H9 (cell line): ENCODE data around the gene RNASEL. TPM values are rescaled to one million over a fixed set of nuclear protein-coding genes. Genes with fewer than 3 reads are reported as not detected.

Experiments
- DNase-seq: peaks from one replicate; pipeline ENCODE4 v3.0.0-alpha.2; 2017
- H2AFZ ChIP-seq: one replicate; pipeline ENCODE4 v1.6.1; 2013; ENCODE audit warnings: mild to moderate bottlenecking, low read length, control low read depth, moderate library complexity
- H2AK5ac ChIP-seq: 2 replicates; pipeline ENCODE4 v1.6.1; 2013; ENCODE audit warnings: low read length, control low read depth, mixed read lengths; ENCODE audit not compliant: insufficient read length
- H2BK120ac ChIP-seq: one replicate; pipeline ENCODE4 v1.6.1; 2013; ENCODE audit warnings: low read depth, mild to moderate bottlenecking, low read length, control low read depth, inconsistent platforms; ENCODE audit not compliant: poor library complexity, severe bottlenecking
- H2BK12ac ChIP-seq: 2 replicates; pipeline ENCODE4 v1.6.1; 2013; ENCODE audit warnings: low read length, control low read depth, mixed read lengths, low read depth; ENCODE audit not compliant: insufficient read length
- H2BK15ac ChIP-seq: 2 replicates; pipeline ENCODE4 v1.6.1; 2013; ENCODE audit warnings: low read depth, low read length, control low read depth
- H2BK20ac ChIP-seq: one replicate; pipeline ENCODE4 v1.6.1; 2013; ENCODE audit warnings: low read depth, mild to moderate bottlenecking, low read length, control low read depth, inconsistent platforms; ENCODE audit not compliant: poor library complexity, severe bottlenecking
- H2BK5ac ChIP-seq: 2 replicates; pipeline ENCODE4 v1.6.1; 2013; ENCODE audit warnings: low read length, control low read depth, mixed read lengths; ENCODE audit not compliant: insufficient read length
- H3K14ac ChIP-seq: 2 replicates; pipeline ENCODE4 v1.6.1; 2013; ENCODE audit warnings: low read length, control low read depth; ENCODE audit not compliant: insufficient read depth
- H3K18ac ChIP-seq: 2 replicates; pipeline ENCODE4 v1.6.1; 2013; ENCODE audit warnings: low read depth, mild to moderate bottlenecking, mixed read lengths, low read length, control low read depth; ENCODE audit not compliant: insufficient read length
- H3K23ac ChIP-seq: 2 replicates; pipeline ENCODE4 v1.6.1; 2013; ENCODE audit warnings: low read length, control low read depth, mixed read lengths, low read depth; ENCODE audit not compliant: insufficient read length
- H3K23me2 ChIP-seq: 2 replicates; pipeline ENCODE4 v1.6.1; 2013; ENCODE audit warnings: low read depth, mild to moderate bottlenecking, mixed read lengths, low read length, control low read depth; ENCODE audit not compliant: insufficient read length, poor library complexity, severe bottlenecking
- H3K27ac ChIP-seq: 2 replicates; pipeline ENCODE4 v1.5.1; 2013; ENCODE audit warnings: low read length, control low read depth, mixed read lengths, low read depth; ENCODE audit not compliant: insufficient read length
- H3K27me3 ChIP-seq: 2 replicates; pipeline ENCODE4 v1.6.1; 2013; ENCODE audit warnings: low read length, control low read depth, inconsistent platforms; ENCODE audit not compliant: insufficient read depth
- H3K4ac ChIP-seq: 2 replicates; pipeline ENCODE4 v1.6.1; 2013; ENCODE audit warnings: low read depth, mild to moderate bottlenecking, control low read depth, inconsistent platforms, low read length, moderate library complexity
- H3K4me1 ChIP-seq: 2 replicates; pipeline ENCODE4 v1.6.1; 2013; ENCODE audit warnings: low read length, control low read depth, inconsistent platforms; ENCODE audit not compliant: insufficient read depth
- H3K4me2 ChIP-seq: 2 replicates; pipeline ENCODE4 v1.6.1; 2013; ENCODE audit warnings: low read length, control low read depth, mixed read lengths; ENCODE audit not compliant: insufficient read length, insufficient read depth
- H3K56ac ChIP-seq: 2 replicates; pipeline ENCODE4 v1.6.1; 2013; ENCODE audit warnings: low read depth, mild to moderate bottlenecking, mixed read lengths, low read length, control low read depth; ENCODE audit not compliant: insufficient read length
- H3K79me1 ChIP-seq: 2 replicates; pipeline ENCODE4 v1.6.1; 2013; ENCODE audit warnings: low read depth, mild to moderate bottlenecking, moderate library complexity, low read length, control low read depth, inconsistent platforms; ENCODE audit not compliant: insufficient read depth, poor library complexity, severe bottlenecking
- H3K79me2 ChIP-seq: 2 replicates; pipeline ENCODE4 v1.6.1; 2013; ENCODE audit warnings: low read length, control low read depth, inconsistent platforms; ENCODE audit not compliant: insufficient read depth
- H3K9ac ChIP-seq: 2 replicates; pipeline ENCODE4 v1.6.1; 2013; ENCODE audit warnings: low read length, control low read depth, mixed read lengths; ENCODE audit not compliant: insufficient read length; ENCODE audit errors: extremely low read depth
- H3K9me3 ChIP-seq: one replicate; pipeline ENCODE4 v1.6.1; 2013; ENCODE audit warnings: low read depth, low read length, inconsistent platforms; ENCODE audit not compliant: control insufficient read depth
- H3T11ph ChIP-seq: one replicate; pipeline ENCODE4 v1.6.1; 2013; ENCODE audit warnings: mild to moderate bottlenecking, low read length, control low read depth, inconsistent platforms
- H4K20me1 ChIP-seq: one replicate; pipeline ENCODE4 v1.6.1; 2013; ENCODE audit not compliant: control insufficient read depth, insufficient read length, insufficient read depth
- H4K5ac ChIP-seq: 2 replicates; pipeline ENCODE4 v1.6.1; 2013; ENCODE audit warnings: low read depth, mild to moderate bottlenecking, mixed read lengths, low read length, control low read depth; ENCODE audit not compliant: insufficient read length
- H4K8ac ChIP-seq: replicated peaks from 2 replicates; pipeline ENCODE4 v1.6.1; 2013; ENCODE audit warnings: low read length, control low read depth, mixed read lengths, low read depth; ENCODE audit not compliant: insufficient read length
- H4K91ac ChIP-seq: 2 replicates; pipeline ENCODE4 v1.6.1; 2013; ENCODE audit warnings: low read depth, mild to moderate bottlenecking, moderate library complexity, mixed read lengths, low read length, control low read depth; ENCODE audit not compliant: insufficient read length
- H3K27ac Mint-ChIP-seq, 3 experiments: 2 replicates in 2 of 3; 3 replicates in 1 of 3; pipeline ENCODE4 v1.8.0; 2020 to 2021; ENCODE audit warnings: mixed read lengths in 3 of 3, mild to moderate bottlenecking in 1 of 3, moderate library complexity in 1 of 3
- H3K27me3 Mint-ChIP-seq: 2 replicates; pipeline ENCODE4 v1.8.0; 2021; ENCODE audit warnings: low read depth, mild to moderate bottlenecking, moderate library complexity, mixed read lengths
- H3K36me3 Mint-ChIP-seq, 3 experiments: 2 replicates in 2 of 3; 3 replicates in 1 of 3; pipeline ENCODE4 v1.8.0; 2020 to 2021; ENCODE audit warnings: low read depth in 3 of 3, mixed read lengths in 3 of 3; ENCODE audit not compliant: insufficient read depth in 1 of 3
- H3K4me1 Mint-ChIP-seq, 2 experiments: 2 replicates each; pipeline ENCODE4 v1.8.0; 2020; ENCODE audit warnings: mixed read lengths in 2 of 2
- H3K4me3 Mint-ChIP-seq, 2 experiments: 2 replicates in 1 of 2; 3 replicates in 1 of 2; pipeline ENCODE4 v1.8.0; 2020 to 2021; ENCODE audit warnings: mild to moderate bottlenecking in 2 of 2, mixed read lengths in 2 of 2, moderate library complexity in 1 of 2
- H3K9me3 Mint-ChIP-seq, 2 experiments: 2 replicates in 1 of 2; 3 replicates in 1 of 2; pipeline ENCODE4 v1.8.0; 2020; ENCODE audit warnings: mild to moderate bottlenecking in 2 of 2, mixed read lengths in 2 of 2, moderate library complexity in 1 of 2
- WGBS: extraction: QIAGEN DNeasy Blood & Tissue Kit; methylation state at CpG from one replicate; pipeline ENCODE4 v1.1.7; 2013; ENCODE audit warnings: missing lambda C conversion rate, low lambda C conversion rate, mixed read lengths; ENCODE audit not compliant: insufficient read length; ENCODE audit errors: extremely low coverage; 5-methylcytosine and 5-hydroxymethylcytosine counted together
- total RNA-seq: library from RNA; stranded (reverse); gene quantifications from 2 replicates; pipeline ENCODE4 v1.2.1, GENCODE V29; 2021
- TF ChIP-seq, protein P1 (sequence below): fragments of 200-600 bp; sonication (generic); conservative IDR thresholded peaks from 3 replicates; pipeline ENCODE4 v1.8.0; 2021; ENCODE audit warnings: antibody characterized with exemption, mild to moderate bottlenecking

RNASEL gene
- total RNA-seq, 1 experiment from 2014 or later: 0.63 TPM

DNA sequence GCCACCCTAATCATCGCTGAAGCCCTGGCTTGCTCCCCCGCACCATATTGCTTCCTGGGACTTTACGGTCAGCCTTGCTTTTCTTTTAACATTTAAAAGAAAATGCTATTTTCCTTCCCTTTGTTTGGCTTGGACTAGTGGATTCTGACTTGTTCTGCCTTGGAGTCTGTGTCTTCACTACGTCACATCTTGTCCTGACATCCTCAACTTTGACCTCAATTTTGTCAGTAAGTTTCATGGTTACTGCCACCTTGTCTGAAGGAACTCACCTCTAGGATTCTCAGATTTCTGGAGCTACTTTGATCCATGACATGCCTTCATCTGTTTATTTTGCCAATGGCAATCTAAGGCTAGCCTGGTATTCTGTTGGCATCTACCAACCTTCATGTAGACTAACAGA lies 4.3 kb downstream of the RNASEL start:
- no peak for DNase-seq
- Histone ChIP-seq H4K8ac (no peak overlapping the region), H3K56ac (no peak overlapping the region), H4K20me1 (no peaks in the 10 kb centered on the region), H3K18ac (no peak overlapping the region), H2BK12ac (no peak overlapping the region), H3K79me2 (no peaks in the 10 kb centered on the region), H2AK5ac (no peak overlapping the region), H3K27ac (no peak overlapping the region), H2BK15ac (no peak overlapping the region), H3K14ac (no peak overlapping the region), H3K23me2 (peaks cover 4% of the 10 kb centered on the region), H2BK5ac (no peak overlapping the region), H3K4me1 (no peaks in the 10 kb centered on the region; the same call in 1 of the 2 replicates), H3K27me3 (no peaks in the 10 kb centered on the region), H2BK20ac (no peak overlapping the region), H3K23ac (no peak overlapping the region), H3K79me1 (no peaks in the 10 kb centered on the region), H4K91ac (no peak overlapping the region), H3K4ac (no peak overlapping the region), H3K4me2 (no peak overlapping the region), H3K9me3 (no peaks in the 10 kb centered on the region), H4K5ac (no peak overlapping the region), H2BK120ac (no peak overlapping the region), H3K9ac (no peak overlapping the region), H3T11ph (no peak overlapping the region), H2AFZ (no peak overlapping the region)
- Mint-ChIP-seq H3K27ac (no peak overlapping the region), H3K36me3 (no peaks in the 10 kb centered on the region; a peak in 2 of 7 replicates), H3K4me1 (peaks cover 13 to 14% of the 10 kb centered on the region in 2 experiments), H3K9me3 (peaks cover 2 to 5% of the 10 kb centered on the region in 2 experiments; a peak in 1 of 5 replicates), H3K4me3 (no peak overlapping the region), H3K27me3 (peaks cover 2% of the 10 kb centered on the region; the same call in 1 of the 2 replicates)
- TF ChIP-seq, protein P1, sequence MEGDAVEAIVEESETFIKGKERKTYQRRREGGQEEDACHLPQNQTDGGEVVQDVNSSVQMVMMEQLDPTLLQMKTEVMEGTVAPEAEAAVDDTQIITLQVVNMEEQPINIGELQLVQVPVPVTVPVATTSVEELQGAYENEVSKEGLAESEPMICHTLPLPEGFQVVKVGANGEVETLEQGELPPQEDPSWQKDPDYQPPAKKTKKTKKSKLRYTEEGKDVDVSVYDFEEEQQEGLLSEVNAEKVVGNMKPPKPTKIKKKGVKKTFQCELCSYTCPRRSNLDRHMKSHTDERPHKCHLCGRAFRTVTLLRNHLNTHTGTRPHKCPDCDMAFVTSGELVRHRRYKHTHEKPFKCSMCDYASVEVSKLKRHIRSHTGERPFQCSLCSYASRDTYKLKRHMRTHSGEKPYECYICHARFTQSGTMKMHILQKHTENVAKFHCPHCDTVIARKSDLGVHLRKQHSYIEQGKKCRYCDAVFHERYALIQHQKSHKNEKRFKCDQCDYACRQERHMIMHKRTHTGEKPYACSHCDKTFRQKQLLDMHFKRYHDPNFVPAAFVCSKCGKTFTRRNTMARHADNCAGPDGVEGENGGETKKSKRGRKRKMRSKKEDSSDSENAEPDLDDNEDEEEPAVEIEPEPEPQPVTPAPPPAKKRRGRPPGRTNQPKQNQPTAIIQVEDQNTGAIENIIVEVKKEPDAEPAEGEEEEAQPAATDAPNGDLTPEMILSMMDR: no peak
- WGBS: no CpG with 5 or more reads among the region's 4 CpGs
